PFSK-1 (cell line): ENCODE measurements around the gene LIMS2.

Experiments used
- FOXP2 ChIP-seq: optimal IDR thresholded peaks from 2 replicates; pipeline ENCODE3; 2011; ENCODE audit warnings: borderline replicate concordance, control low read depth, inconsistent platforms; ENCODE audit not compliant: insufficient read depth; ENCODE audit errors: extremely low read length, extremely low read depth
- POLR2AphosphoS5 ChIP-seq: IDR thresholded peaks from 2 replicates; pipeline ENCODE4 v1.6.1; 2012; ENCODE audit warnings: low read depth, mild to moderate bottlenecking, control low read depth, low read length, moderate library complexity
- REST ChIP-seq, 2 experiments: IDR thresholded peaks; 2 replicates each; pipeline versions ENCODE4 v1.6.1 to v1.8.0; 2011 to 2012; ENCODE audit warnings: low read depth in 2 of 2, low read length in 2 of 2, control low read depth in 1 of 2, inconsistent platforms in 1 of 2, mild to moderate bottlenecking in 1 of 2, moderate library complexity in 1 of 2; ENCODE audit not compliant: insufficient read depth in 1 of 2
- SIN3A ChIP-seq: IDR thresholded peaks from 2 replicates; pipeline ENCODE4 v1.6.1; 2012; ENCODE audit warnings: mild to moderate bottlenecking, low read length, moderate library complexity, borderline replicate concordance; ENCODE audit not compliant: insufficient read depth
- TAF1 ChIP-seq: IDR thresholded peaks from 2 replicates; pipeline ENCODE4 v1.6.1; 2012; ENCODE audit warnings: low read length, control low read depth, borderline replicate concordance; ENCODE audit not compliant: insufficient read depth

LIMS2 gene

GRCh38 chr2:127634626-127635379 lies 40.5 kb downstream of the LIMS2 start:
- no peak for TF ChIP-seq REST (IDR thresholded peaks at IDR 0.05; ENCODE audit: insufficient read depth in 1 of 2, low read depth in 2 of 2, low read length in 2 of 2)
- TF ChIP-seq POLR2AphosphoS5: no peak
- TF ChIP-seq FOXP2: no peak
- no peak for TF ChIP-seq SIN3A
- no peak for TF ChIP-seq TAF1

GRCh38 chr2:127634066-127634617 lies 41.2 kb downstream of the LIMS2 start:
- TF ChIP-seq POLR2AphosphoS5 (no peak), TAF1 (no peak), SIN3A (no peak), FOXP2 (no peak), REST (IDR thresholded peaks at IDR 0.05; ENCODE audit: insufficient read depth in 1 of 2, low read depth in 2 of 2, low read length in 2 of 2) (no peak)

GRCh38 chr2:127633556-127634065 lies 41.7 kb downstream of the LIMS2 start:
- TF ChIP-seq SIN3A (no peak), FOXP2 (no peak), REST (IDR thresholded peaks at IDR 0.05; ENCODE audit: insufficient read depth in 1 of 2, low read depth in 2 of 2, low read length in 2 of 2) (no peak), POLR2AphosphoS5 (no peak)

- TF ChIP-seq FOXP2 (no peak), TAF1 (no peak), REST (IDR thresholded peaks at IDR 0.05; ENCODE audit: insufficient read depth in 1 of 2, low read depth in 2 of 2, low read length in 2 of 2) (no peak), SIN3A (no peak)
These were observed 42.5 kb downstream of the LIMS2 start for GRCh38 chr2:127632592-127633489.
